HepG2 (cell line): ENCODE data around the gene HEXIM1. TPM values are rescaled to one million over a fixed set of nuclear protein-coding genes. Genes with fewer than 3 reads are reported as not detected.

ENCODE experiments used
- ETV5 ChIP-seq: IDR thresholded peaks from 2 replicates; pipeline ENCODE4 v1.6.1; 2018; ENCODE audit warnings: missing biosample characterization, missing genetic modification reagents, inconsistent platforms, borderline replicate concordance
- FOXM1 ChIP-seq: sonication (generic); formaldehyde crosslinking; IDR thresholded peaks from 2 replicates; pipeline ENCODE4 v1.5.0; 2020; ENCODE audit warnings: missing genetic modification reagents
- HMGA1 ChIP-seq: sonication (generic); formaldehyde crosslinking; conservative IDR thresholded peaks from 2 replicates; pipeline ENCODE4 v1.4.0; 2020; ENCODE audit warnings: missing genetic modification reagents
- KDM3A ChIP-seq: IDR thresholded peaks from 2 replicates; pipeline ENCODE4 v1.6.1; 2018; ENCODE audit warnings: low read depth, missing compliant biosample characterization
- SOX13 ChIP-seq, 3 experiments: fragments of 450-650 bp in 1 of 3; sonication (generic) in 1 of 3; formaldehyde crosslinking in 1 of 3; IDR thresholded peaks in 2 of 3; conservative IDR thresholded peaks in 1 of 3; 2 replicates each; pipeline versions ENCODE4 v1.5.0 to v1.6.1; 2016 to 2020; ENCODE audit warnings: antibody characterized with exemption in 1 of 3, mild to moderate bottlenecking in 1 of 3, missing compliant biosample characterization in 1 of 3, missing genetic modification reagents in 1 of 3, moderate library complexity in 1 of 3
- YEATS4 ChIP-seq: sonication (generic); formaldehyde crosslinking; IDR thresholded peaks from 2 replicates; pipeline ENCODE4 v1.4.0; 2020; ENCODE audit warnings: missing genetic modification reagents, borderline replicate concordance
- ZNF121 ChIP-seq: sonication (generic); formaldehyde crosslinking; IDR thresholded peaks from 2 replicates; pipeline ENCODE4 v1.5.0; 2020; ENCODE audit warnings: mild to moderate bottlenecking, missing genetic modification reagents
- ZNF552 ChIP-seq: sonication (generic); formaldehyde crosslinking; IDR thresholded peaks from 2 replicates; pipeline ENCODE4 v1.9.0; 2022; ENCODE audit warnings: missing genetic modification reagents, mild to moderate bottlenecking, borderline replicate concordance
- ZNF878 ChIP-seq: sonication (generic); formaldehyde crosslinking; IDR thresholded peaks from 2 replicates; pipeline ENCODE4 v1.8.1; 2023; ENCODE audit warnings: mild to moderate bottlenecking, missing genetic modification reagents, moderate library complexity
- polyA plus RNA-seq, 8 experiments: library from polyadenylated mRNA; depleted of rRNA in 3 of 8; stranded (reverse) in 7 of 8; unstranded in 1 of 8; fragments of >200 nt; fragmentation: Illumina TruSeq in 4 of 8; extraction: Trizol in 4 of 8; gene quantifications; 2 replicates each; pipeline versions ENCODE4 v1.2.1 to v1.2.3, GENCODE V29; 2011 to 2016; ENCODE audit warnings: low read depth in 4 of 8, missing spikeins in 1 of 8, mixed read lengths in 1 of 8; ENCODE audit not compliant: insufficient read depth in 1 of 8
- total RNA-seq, 5 experiments: library from RNA; depleted of rRNA; stranded (reverse); fragments of >200 nt; fragmentation: Illumina TruSeq; extraction: Trizol; gene quantifications; 2 replicates each; pipeline ENCODE4 v1.2.3, GENCODE V29; 2016; ENCODE audit warnings: low read depth in 1 of 5
- TF ChIP-seq, protein P1 (sequence below): sonication (generic); formaldehyde crosslinking; IDR thresholded peaks from 2 replicates; pipeline ENCODE4 v1.4.0; 2020; ENCODE audit warnings: mild to moderate bottlenecking, missing genetic modification reagents
- TF ChIP-seq, protein P2 (sequence below): sonication (generic); formaldehyde crosslinking; IDR thresholded peaks from 2 replicates; pipeline ENCODE4 v1.4.0; 2020; ENCODE audit warnings: missing genetic modification reagents, borderline replicate concordance
- TF ChIP-seq, protein P3 (sequence below): sonication (generic); formaldehyde crosslinking; IDR thresholded peaks from 2 replicates; pipeline ENCODE4 v1.4.0; 2020; ENCODE audit warnings: low read depth, mild to moderate bottlenecking, missing genetic modification reagents
- TF ChIP-seq, protein P4 (sequence below): sonication (generic); formaldehyde crosslinking; IDR thresholded peaks from 2 replicates; pipeline ENCODE4 v1.5.0; 2020; ENCODE audit warnings: mild to moderate bottlenecking, missing genetic modification reagents
- TF ChIP-seq, protein P5 (sequence below): sonication (generic); formaldehyde crosslinking; IDR thresholded peaks from 2 replicates; pipeline ENCODE4 v1.8.0; 2022; ENCODE audit warnings: missing genetic modification reagents, low read depth, mild to moderate bottlenecking, borderline replicate concordance
- TF ChIP-seq, protein P6 (sequence below): sonication (generic); formaldehyde crosslinking; IDR thresholded peaks from 2 replicates; pipeline ENCODE4 v1.4.0; 2020; ENCODE audit warnings: missing genetic modification reagents

Gene HEXIM1
- total and polyA plus RNA-seq, 2 of the 13 experiments (the other 11 are each of a cell fraction or from before 2014, with no cell fraction given), result 10.5 to 16.6 TPM

DNA sequence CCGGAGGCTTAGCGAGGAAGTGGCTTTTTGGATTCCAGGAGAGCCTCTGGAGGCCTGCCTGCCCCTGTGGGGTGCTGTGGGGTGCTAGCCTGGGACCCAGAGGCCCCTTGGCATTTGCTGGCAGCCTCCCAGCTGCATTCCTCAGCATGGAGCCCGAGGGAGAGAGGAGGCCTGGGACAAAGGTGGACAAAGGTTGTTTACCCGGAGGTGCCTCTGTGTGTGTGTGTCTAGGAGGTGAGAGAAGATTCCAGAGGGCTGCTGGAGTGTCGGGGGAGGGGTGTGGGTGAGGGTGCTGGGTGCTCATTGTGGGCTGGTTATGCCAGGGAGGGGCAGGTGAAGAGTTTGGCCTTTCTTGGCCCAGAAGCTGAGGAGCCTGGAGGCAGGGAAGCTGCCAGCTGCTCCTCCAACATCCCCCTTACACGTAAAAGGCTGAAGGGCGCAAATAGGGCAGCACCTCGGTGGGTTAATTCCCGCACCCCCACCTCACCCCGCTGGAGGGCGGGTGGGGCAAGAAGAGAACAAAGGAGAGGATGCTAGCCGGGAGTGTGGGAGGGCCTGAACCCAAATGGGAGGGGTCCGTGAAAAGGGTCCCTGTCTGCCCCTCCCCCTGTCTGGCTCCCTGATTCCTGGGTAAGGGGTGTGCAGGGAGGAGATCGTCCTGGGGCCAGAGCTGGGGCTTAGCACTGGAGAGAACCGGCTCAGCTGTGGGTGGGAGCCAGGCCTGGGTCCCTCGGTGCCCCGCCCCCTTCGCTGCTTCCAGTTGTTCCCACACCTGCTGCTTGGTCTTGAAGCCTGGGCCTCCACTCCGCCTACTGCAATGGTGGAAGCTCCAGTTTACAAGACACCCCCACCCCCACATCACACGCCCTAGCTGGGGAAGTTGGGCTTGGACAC is 23.3 kb downstream of the HEXIM1 start (continued):
- TF ChIP-seq, protein P1, sequence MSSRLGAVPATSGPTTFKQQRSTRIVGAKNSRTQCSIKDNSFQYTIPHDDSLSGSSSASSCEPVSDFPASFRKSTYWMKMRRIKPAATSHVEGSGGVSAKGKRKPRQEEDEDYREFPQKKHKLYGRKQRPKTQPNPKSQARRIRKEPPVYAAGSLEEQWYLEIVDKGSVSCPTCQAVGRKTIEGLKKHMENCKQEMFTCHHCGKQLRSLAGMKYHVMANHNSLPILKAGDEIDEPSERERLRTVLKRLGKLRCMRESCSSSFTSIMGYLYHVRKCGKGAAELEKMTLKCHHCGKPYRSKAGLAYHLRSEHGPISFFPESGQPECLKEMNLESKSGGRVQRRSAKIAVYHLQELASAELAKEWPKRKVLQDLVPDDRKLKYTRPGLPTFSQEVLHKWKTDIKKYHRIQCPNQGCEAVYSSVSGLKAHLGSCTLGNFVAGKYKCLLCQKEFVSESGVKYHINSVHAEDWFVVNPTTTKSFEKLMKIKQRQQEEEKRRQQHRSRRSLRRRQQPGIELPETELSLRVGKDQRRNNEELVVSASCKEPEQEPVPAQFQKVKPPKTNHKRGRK (CRISPR knock-in tag), result 0 out of 2 replicates have a peak, but pooled peaks have one; percentile 5
- TF ChIP-seq SOX13 (IDR thresholded peaks at IDR 0.05) (peak; percentile 82), SOX13 (CRISPR knock-in tag; conservative IDR thresholded peaks at IDR 0.05 in 1 of 2, IDR thresholded peaks at IDR 0.05 in 1 of 2) (peak in 1 of 2 experiments; percentile 89; a peak in 2 of 4 replicates), YEATS4 (CRISPR knock-in tag) (0 out of 2 replicates have a peak, but pooled peaks have one; percentile 24), KDM3A (CRISPR knock-in tag) (peak; percentile 49; the same call in 1 of the 2 replicates), ZNF121 (CRISPR knock-in tag) (peak; percentile 36; the same call in 1 of the 2 replicates), ZNF552 (CRISPR knock-in tag) (no peak), ETV5 (CRISPR knock-in tag) (peak; percentile 85), ZNF878 (CRISPR knock-in tag) (peak; percentile 70), HMGA1 (CRISPR knock-in tag) (no peak), FOXM1 (no peak)
- TF ChIP-seq, protein P2, sequence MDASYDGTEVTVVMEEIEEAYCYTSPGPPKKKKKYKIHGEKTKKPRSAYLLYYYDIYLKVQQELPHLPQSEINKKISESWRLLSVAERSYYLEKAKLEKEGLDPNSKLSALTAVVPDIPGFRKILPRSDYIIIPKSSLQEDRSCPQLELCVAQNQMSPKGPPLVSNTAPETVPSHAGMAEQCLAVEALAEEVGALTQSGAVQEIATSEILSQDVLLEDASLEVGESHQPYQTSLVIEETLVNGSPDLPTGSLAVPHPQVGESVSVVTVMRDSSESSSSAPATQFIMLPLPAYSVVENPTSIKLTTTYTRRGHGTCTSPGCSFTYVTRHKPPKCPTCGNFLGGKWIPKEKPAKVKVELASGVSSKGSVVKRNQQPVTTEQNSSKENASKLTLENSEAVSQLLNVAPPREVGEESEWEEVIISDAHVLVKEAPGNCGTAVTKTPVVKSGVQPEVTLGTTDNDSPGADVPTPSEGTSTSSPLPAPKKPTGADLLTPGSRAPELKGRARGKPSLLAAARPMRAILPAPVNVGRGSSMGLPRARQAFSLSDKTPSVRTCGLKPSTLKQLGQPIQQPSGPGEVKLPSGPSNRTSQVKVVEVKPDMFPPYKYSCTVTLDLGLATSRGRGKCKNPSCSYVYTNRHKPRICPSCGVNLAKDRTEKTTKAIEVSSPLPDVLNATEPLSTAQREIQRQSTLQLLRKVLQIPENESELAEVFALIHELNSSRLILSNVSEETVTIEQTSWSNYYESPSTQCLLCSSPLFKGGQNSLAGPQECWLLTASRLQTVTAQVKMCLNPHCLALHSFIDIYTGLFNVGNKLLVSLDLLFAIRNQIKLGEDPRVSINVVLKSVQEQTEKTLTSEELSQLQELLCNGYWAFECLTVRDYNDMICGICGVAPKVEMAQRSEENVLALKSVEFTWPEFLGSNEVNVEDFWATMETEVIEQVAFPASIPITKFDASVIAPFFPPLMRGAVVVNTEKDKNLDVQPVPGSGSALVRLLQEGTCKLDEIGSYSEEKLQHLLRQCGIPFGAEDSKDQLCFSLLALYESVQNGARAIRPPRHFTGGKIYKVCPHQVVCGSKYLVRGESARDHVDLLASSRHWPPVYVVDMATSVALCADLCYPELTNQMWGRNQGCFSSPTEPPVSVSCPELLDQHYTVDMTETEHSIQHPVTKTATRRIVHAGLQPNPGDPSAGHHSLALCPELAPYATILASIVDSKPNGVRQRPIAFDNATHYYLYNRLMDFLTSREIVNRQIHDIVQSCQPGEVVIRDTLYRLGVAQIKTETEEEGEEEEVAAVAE, result peak; percentile 52; the same call in 1 of the 2 replicates
- TF ChIP-seq, protein P3, sequence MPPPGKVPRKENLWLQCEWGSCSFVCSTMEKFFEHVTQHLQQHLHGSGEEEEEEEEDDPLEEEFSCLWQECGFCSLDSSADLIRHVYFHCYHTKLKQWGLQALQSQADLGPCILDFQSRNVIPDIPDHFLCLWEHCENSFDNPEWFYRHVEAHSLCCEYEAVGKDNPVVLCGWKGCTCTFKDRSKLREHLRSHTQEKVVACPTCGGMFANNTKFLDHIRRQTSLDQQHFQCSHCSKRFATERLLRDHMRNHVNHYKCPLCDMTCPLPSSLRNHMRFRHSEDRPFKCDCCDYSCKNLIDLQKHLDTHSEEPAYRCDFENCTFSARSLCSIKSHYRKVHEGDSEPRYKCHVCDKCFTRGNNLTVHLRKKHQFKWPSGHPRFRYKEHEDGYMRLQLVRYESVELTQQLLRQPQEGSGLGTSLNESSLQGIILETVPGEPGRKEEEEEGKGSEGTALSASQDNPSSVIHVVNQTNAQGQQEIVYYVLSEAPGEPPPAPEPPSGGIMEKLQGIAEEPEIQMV (CRISPR knock-in tag), result peak; percentile 85
- TF ChIP-seq, protein P4, sequence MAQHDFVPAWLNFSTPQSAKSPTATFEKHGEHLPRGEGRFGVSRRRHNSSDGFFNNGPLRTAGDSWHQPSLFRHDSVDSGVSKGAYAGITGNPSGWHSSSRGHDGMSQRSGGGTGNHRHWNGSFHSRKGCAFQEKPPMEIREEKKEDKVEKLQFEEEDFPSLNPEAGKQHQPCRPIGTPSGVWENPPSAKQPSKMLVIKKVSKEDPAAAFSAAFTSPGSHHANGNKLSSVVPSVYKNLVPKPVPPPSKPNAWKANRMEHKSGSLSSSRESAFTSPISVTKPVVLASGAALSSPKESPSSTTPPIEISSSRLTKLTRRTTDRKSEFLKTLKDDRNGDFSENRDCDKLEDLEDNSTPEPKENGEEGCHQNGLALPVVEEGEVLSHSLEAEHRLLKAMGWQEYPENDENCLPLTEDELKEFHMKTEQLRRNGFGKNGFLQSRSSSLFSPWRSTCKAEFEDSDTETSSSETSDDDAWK, result no peak
- TF ChIP-seq, protein P5, sequence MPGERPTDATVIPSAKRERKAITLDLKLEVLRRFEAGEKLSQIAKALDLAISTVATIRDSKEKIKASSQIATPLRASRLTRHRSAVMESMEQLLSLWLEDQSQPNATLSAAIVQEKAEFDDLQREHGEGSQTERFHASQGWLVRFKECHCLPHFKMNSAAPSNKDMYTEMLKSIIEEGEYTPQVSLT, result no peak
- TF ChIP-seq, protein P6, sequence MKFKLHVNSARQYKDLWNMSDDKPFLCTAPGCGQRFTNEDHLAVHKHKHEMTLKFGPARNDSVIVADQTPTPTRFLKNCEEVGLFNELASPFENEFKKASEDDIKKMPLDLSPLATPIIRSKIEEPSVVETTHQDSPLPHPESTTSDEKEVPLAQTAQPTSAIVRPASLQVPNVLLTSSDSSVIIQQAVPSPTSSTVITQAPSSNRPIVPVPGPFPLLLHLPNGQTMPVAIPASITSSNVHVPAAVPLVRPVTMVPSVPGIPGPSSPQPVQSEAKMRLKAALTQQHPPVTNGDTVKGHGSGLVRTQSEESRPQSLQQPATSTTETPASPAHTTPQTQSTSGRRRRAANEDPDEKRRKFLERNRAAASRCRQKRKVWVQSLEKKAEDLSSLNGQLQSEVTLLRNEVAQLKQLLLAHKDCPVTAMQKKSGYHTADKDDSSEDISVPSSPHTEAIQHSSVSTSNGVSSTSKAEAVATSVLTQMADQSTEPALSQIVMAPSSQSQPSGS (CRISPR knock-in tag), result 0 out of 2 replicates have a peak, but pooled peaks have one; percentile 29
